Brain microvascular endothelial cell (primary cell): Measurements from ENCODE around the gene NAV1.

Experiments
- DNase-seq: peaks from one replicate; pipeline ENCODE4 v3.0.0-alpha.2; 2020
- H3K27ac ChIP-seq: fragments of 250-450 bp; sonication (Bioruptor Pico); 2 replicates; pipeline ENCODE4 v1.5.1; 2020; ENCODE audit warnings: mild to moderate bottlenecking, moderate library complexity
- H3K27me3 ChIP-seq: fragments of 250-450 bp; sonication (Bioruptor Pico); replicated peaks from 2 replicates; pipeline ENCODE4 v1.5.1; 2020; ENCODE audit warnings: mild to moderate bottlenecking
- H3K36me3 ChIP-seq: fragments of 250-450 bp; sonication (Bioruptor Pico); replicated peaks from 2 replicates; pipeline ENCODE4 v1.5.1; 2020; ENCODE audit warnings: mild to moderate bottlenecking
- H3K4me3 ChIP-seq: 2 replicates; pipeline ENCODE4 v1.5.1; 2011; ENCODE audit warnings: low read depth, mild to moderate bottlenecking, control low read depth, low read length, moderate library complexity
- CTCF ChIP-seq: IDR thresholded peaks from 2 replicates; pipeline ENCODE4 v1.5.1; 2011; ENCODE audit warnings: low read depth, mild to moderate bottlenecking, moderate library complexity, low read length, control low read depth, inconsistent platforms; ENCODE audit errors: missing control alignments
- in situ Hi-C: cut with HindIII; loops from 2 replicates; pipeline ENCODE4 v1.10.0; 2017; ENCODE audit warnings: low sequenced_read_pairs, low pct_ligation_motif_present

Gene NAV1

GRCh38 chr1:201525193-201525778, 13.6 kb upstream of the NAV1 start:
- no peak for DNase-seq
- in situ Hi-C loops = no loop called here
- TF ChIP-seq CTCF = no peak
- no peaks in the 10 kb centered on the region for H3K27me3 ChIP-seq
- H3K27ac ChIP-seq = no peak overlapping the region
- H3K4me3 ChIP-seq = no peak overlapping the region
- H3K36me3 ChIP-seq = no peaks in the 10 kb centered on the region

GRCh38 chr1:201527879-201528278, 11.0 kb upstream of the NAV1 start:
- DNase-seq = no peak
- no peaks in the 10 kb centered on the region for H3K36me3 ChIP-seq
- no peak for TF ChIP-seq CTCF
- H3K27me3 ChIP-seq = no peaks in the 10 kb centered on the region
- H3K4me3 ChIP-seq = no peak overlapping the region
- H3K27ac ChIP-seq = no peak overlapping the region
- in situ Hi-C loops = no loop called here

- in situ Hi-C loops = no loop called here
- DNase-seq = no peak
- H3K27me3 ChIP-seq = no peaks in the 10 kb centered on the region
- no peak overlapping the region for H3K27ac ChIP-seq
- no peaks in the 10 kb centered on the region for H3K36me3 ChIP-seq
- no peak overlapping the region for H3K4me3 ChIP-seq
- TF ChIP-seq CTCF = no peak
Measured at GRCh38 chr1:201528631-201529252, 10.2 kb upstream of the NAV1 start.

- Histone ChIP-seq H3K27ac (no peak overlapping the region), H3K36me3 (no peaks in the 10 kb centered on the region), H3K27me3 (no peaks in the 10 kb centered on the region), H3K4me3 (no peak overlapping the region)
- DNase-seq = peak; percentile 81
- peak; percentile 94 for TF ChIP-seq CTCF
- in situ Hi-C loops = no loop called here
Measured at GRCh38 chr1:201530741-201531531, 8.0 kb upstream of the NAV1 start.

GRCh38 chr1:201531551-201532425, 7.1 kb upstream of the NAV1 start:
- in situ Hi-C loops = no loop called here
- no peaks in the 10 kb centered on the region for H3K27me3 ChIP-seq
- DNase-seq = no peak
- no peak overlapping the region for H3K27ac ChIP-seq
- no peak overlapping the region for H3K4me3 ChIP-seq
- no peaks in the 10 kb centered on the region for H3K36me3 ChIP-seq
- no peak for TF ChIP-seq CTCF
